Stimulated activated effector memory CD8-positive, alpha-beta T cell treated with anti-CD3 and anti-CD28 coated beads, Interleukin-12 subunit alpha, Interleukin-12 subunit beta, amount 100 ng/mL, for 72 hours (primary cell): ENCODE data around the gene GRM7.

ENCODE experiments used
- ATAC-seq: fragments of 150-1000 bp; cut with Tn5 transposase; 2 replicates; pipeline ENCODE4 v1.10.0; 2021
- DNase-seq, 2 donors: peaks; one replicate each; pipeline ENCODE4 v3.0.0; 2021 to 2022; ENCODE audit warnings: low spot score in 2 of 2
- H3K27ac Mint-ChIP-seq: one replicate; pipeline ENCODE4 v1.8.0; 2022; ENCODE audit warnings: mild to moderate bottlenecking, mixed read lengths
- H3K36me3 Mint-ChIP-seq: one replicate; pipeline ENCODE4 v1.8.0; 2022; ENCODE audit warnings: mild to moderate bottlenecking, mixed read lengths
- H3K4me1 Mint-ChIP-seq: one replicate; pipeline ENCODE4 v1.8.0; 2022; ENCODE audit warnings: mixed read lengths
- H3K4me3 Mint-ChIP-seq: one replicate; pipeline ENCODE4 v1.8.0; 2022; ENCODE audit warnings: mild to moderate bottlenecking, mixed read lengths
- H3K9me3 Mint-ChIP-seq: one replicate; pipeline ENCODE4 v1.8.0; 2022; ENCODE audit warnings: mixed read lengths

The GRM7 gene

DNA sequence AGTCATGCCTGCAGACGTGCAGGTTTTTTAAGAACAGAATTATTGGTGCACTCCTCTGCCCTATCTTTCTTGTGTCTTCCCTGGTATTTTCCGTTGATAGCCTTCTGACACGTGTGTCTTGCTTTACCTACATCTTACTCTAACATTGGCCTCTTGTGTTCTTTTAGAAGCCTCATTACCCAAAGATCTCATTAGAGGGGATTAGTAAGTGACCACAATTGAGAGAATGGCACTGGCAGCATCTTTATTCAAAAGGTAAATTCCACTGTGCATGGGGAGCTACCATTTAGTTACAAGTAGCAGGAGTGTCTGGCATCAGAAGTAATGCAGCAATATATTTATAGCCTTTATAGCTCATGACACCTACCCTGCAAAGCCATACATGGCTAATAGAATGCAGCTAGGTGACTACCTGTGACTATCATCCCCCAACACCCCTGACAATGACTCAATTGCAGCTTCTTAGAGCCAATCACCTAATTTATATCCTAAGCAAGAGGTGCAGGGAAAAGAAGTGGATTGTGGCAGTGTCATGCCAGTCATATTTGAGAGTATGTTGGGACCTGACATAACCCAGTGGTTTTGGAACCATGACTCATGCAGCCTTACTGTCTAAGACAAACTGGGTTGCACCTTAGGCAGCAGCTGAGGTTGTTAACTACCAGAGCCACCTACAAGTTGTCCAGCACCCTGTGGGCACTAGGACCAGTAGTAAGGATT lies 164.8 kb downstream of the GRM7 start:
- Mint-ChIP-seq H3K9me3 (peaks cover 7% of the 10 kb centered on the region), H3K27ac (no peak overlapping the region), H3K4me1 (no peaks in the 10 kb centered on the region), H3K4me3 (no peak overlapping the region), H3K36me3 (no peaks in the 10 kb centered on the region)
- no peak for DNase-seq
- no peak for ATAC-seq

DNA sequence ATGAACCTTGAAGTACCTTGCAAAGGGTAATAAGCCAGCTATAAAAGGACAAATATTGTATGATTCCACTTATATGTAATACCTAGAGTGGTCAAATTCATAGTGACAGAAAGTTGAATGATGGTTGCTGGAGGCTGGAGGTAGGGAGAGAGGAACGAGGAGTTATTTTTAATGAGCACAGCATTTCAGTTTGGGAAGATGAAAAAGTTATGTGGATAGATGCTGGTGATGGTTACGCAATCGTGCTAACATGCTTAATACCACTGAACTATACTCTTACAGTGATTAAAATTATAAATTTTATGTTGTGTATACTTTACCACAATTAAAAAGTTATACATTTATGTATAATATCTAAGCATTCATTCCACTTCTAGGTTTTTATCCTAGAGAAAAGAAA lies 168.6 kb downstream of the GRM7 start:
- ATAC-seq = no peak
- Mint-ChIP-seq H3K27ac (no peak overlapping the region), H3K4me3 (no peak overlapping the region), H3K36me3 (no peaks in the 10 kb centered on the region), H3K9me3 (peaks cover 10% of the 10 kb centered on the region), H3K4me1 (no peaks in the 10 kb centered on the region)
- no peak for DNase-seq

DNA sequence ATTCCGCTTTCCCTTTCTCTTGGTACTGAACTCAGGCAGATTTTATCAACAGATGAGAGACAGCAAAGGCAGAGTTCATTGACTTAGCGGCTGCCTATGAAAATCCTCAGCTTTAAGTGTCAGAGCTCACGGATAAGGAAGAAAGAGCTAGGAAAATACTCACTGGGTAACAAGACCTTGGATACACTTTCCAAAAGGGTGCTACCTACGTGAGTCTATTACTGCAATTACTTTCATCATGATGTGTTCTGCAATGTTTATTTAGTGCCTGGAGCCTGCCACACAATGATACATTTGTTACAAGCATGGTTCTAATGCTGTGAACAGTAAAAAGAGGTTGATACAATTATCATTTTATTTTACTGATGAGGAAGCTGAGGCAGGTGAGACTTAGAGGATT lies 177.5 kb downstream of the GRM7 start:
- ATAC-seq (no peak), DNase-seq (no peak)
- no peak overlapping the region for H3K4me3 Mint-ChIP-seq
- H3K9me3 Mint-ChIP-seq = peaks cover 19% of the 10 kb centered on the region
- H3K4me1 Mint-ChIP-seq = no peaks in the 10 kb centered on the region
- no peaks in the 10 kb centered on the region for H3K36me3 Mint-ChIP-seq
- no peak overlapping the region for H3K27ac Mint-ChIP-seq

DNA sequence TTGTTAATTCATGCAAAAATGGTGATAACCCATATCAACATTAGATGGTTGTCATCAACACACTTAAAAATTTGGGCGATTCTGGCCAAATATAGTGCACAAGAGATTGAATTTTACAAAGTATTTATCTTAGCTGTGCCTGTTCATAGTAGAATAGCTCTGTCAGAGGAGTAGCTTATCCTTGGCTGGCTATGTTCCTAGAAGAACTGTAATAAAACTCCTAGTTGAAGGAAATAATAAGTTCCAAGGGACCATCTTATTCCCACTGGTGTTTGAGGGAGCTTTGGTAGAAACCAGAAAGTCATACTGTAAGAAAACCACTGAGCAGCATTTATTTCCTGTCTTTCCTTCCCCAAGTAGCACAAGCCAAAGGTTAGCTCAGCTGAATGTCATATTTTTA lies 201.8 kb downstream of the GRM7 start:
- DNase-seq (no peak), ATAC-seq (no peak)
- no peak overlapping the region for H3K27ac Mint-ChIP-seq
- no peak overlapping the region for H3K4me3 Mint-ChIP-seq
- peaks cover 12% of the 10 kb centered on the region for H3K9me3 Mint-ChIP-seq
- H3K36me3 Mint-ChIP-seq = no peaks in the 10 kb centered on the region
- no peaks in the 10 kb centered on the region for H3K4me1 Mint-ChIP-seq

DNA sequence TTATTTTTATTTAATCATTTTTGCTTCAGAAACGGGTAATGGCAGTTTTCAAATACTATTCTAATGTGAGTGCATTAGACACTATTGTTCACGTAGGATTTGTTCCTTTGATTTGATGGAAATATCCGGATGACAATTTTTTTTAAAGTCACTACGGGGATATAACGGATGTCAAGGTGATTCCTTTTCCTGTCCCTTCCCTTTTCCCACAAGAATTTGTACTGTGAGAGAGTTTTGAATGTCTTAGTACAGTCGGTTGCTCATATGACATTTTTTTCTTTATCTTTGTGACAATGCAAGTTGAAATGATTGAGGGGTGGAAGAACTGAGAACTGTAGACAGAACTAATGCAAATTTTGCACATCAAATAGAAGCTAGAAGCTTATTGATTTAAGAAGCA lies 209.5 kb downstream of the GRM7 start:
- no peaks in the 10 kb centered on the region for H3K36me3 Mint-ChIP-seq
- DNase-seq = no peak
- H3K4me1 Mint-ChIP-seq = no peaks in the 10 kb centered on the region
- no peak overlapping the region for H3K27ac Mint-ChIP-seq
- no peak overlapping the region for H3K4me3 Mint-ChIP-seq
- ATAC-seq = no peak
- H3K9me3 Mint-ChIP-seq = peaks cover 12% of the 10 kb centered on the region

DNA sequence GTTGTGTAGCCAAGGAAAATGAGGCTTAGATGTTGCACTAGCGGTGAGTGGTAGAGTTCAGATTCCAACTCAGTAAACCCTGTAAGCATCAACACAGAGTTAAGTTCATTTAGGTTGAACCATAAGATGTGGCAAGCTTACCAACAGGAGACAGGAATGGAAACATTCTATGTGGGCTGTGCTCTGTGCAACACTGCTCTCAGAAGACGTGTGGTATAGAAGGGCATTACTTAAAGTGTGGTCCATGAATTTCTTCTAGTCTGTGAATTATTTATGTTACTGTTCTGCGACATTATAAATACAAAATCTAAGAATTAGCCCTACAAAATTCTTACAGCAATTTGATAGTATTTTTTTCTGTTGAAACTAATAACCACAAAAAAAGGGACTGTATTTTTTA lies 213.3 kb downstream of the GRM7 start:
- Mint-ChIP-seq H3K9me3 (peaks cover 3% of the 10 kb centered on the region), H3K4me1 (no peaks in the 10 kb centered on the region), H3K36me3 (no peaks in the 10 kb centered on the region), H3K4me3 (no peak overlapping the region), H3K27ac (no peak overlapping the region)
- ATAC-seq (no peak), DNase-seq (no peak)

DNA sequence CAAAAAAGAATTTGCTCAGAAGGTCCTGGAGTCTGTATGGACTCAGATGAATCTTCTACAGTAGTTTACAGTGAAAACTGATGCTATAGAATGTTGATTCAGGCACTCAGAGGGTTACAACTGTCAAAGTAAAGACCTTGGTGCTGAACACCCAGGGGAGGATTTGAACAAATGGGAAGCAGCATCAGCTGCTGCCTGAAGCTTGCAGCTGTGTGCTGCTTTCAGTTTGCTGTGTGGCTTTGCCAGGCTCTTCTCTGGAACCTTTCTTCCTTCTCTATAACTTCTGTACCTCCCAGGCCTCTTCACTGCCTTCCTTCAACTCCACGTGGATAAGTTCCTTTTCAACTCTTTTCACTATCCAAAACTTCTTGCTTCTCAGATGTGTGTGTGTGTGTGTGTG lies 214.2 kb downstream of the GRM7 start:
- no peaks in the 10 kb centered on the region for H3K36me3 Mint-ChIP-seq
- H3K9me3 Mint-ChIP-seq = peaks cover 3% of the 10 kb centered on the region
- ATAC-seq (no peak), DNase-seq (no peak)
- no peaks in the 10 kb centered on the region for H3K4me1 Mint-ChIP-seq
- H3K4me3 Mint-ChIP-seq = no peak overlapping the region
- H3K27ac Mint-ChIP-seq = no peak overlapping the region

DNA sequence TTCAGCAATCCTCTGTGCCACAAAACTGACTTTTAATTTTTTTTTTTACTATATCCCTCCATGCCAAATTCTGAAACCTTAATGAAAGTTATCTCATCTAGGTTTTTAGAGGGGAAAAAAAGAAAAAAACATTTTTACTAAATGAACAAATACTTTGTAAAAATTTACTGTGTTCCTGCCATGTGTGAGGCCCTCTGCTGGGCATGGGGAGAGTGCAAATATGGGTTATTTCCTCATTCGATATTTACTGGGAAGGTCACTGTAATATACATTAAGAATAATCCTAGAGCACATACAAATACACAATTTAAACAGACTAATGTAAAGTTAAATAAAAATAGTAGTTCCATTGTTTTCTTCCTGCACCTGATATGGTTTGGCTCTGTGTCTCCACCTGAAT lies 215.0 kb downstream of the GRM7 start:
- no peak overlapping the region for H3K4me3 Mint-ChIP-seq
- DNase-seq = no peak
- no peak for ATAC-seq
- no peaks in the 10 kb centered on the region for H3K36me3 Mint-ChIP-seq
- no peak overlapping the region for H3K27ac Mint-ChIP-seq
- peaks cover 3% of the 10 kb centered on the region for H3K9me3 Mint-ChIP-seq
- H3K4me1 Mint-ChIP-seq = no peaks in the 10 kb centered on the region

DNA sequence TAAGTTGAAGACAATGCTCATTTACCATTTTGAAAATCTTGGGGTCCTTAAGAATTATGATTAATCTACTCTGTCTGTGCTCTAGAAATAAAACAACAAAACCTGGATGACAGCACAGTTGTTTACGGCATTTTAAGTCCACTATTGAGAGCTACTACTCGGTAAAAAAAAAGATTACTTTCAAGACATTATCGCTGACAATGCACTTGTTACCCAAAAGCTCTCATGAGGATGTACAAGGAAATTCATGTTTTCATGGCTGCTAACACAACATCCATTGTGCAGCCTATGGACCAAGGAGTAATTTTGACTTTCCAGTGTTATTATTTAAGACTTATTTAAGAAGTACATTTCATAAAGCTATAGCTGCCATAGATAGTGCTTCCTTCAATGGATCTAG lies 221.3 kb downstream of the GRM7 start:
- no peak overlapping the region for H3K4me3 Mint-ChIP-seq
- ATAC-seq (no peak), DNase-seq (no peak)
- no peak overlapping the region for H3K27ac Mint-ChIP-seq
- no peaks in the 10 kb centered on the region for H3K36me3 Mint-ChIP-seq
- no peaks in the 10 kb centered on the region for H3K4me1 Mint-ChIP-seq
- H3K9me3 Mint-ChIP-seq = peaks cover 3% of the 10 kb centered on the region

DNA sequence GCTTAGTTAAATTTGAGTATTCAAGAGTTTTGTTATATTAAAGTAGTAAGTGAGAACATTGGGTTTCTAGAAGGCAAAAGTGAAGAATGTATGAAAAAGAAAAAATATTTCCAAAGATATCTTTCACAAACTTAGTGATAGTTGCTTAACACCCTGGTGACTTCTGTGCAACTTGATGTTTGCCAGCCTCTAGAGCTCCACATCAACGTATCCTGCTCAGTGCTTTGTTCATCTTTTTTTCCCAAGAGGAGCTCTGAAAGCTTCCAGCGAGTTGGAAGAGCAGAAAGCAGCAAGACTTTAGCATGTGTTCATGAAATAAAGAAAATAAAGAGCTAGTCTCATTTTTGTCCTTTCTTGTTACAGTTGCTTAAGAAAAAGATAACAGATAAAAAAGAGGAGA lies 225.5 kb downstream of the GRM7 start:
- H3K9me3 Mint-ChIP-seq = peaks cover 3% of the 10 kb centered on the region
- no peaks in the 10 kb centered on the region for H3K4me1 Mint-ChIP-seq
- no peak for ATAC-seq

DNA sequence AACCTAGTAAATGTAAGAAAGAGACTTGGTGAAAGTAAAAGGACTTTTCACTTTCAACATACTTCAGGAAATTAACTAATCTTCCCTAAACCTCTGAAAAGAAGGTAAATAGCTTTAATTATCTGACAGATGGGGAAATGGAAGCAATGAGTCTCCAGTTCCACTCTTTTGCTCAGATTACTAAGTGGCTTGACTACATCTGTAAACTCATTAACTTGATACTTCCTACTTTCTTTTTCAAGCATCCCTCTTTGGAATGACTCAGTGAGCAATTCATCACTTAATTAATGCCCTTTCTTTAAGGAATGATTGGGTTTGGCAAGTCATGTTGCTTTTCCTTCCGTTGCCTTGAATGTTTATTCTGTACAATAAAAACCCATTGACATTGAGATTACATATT lies 234.2 kb downstream of the GRM7 start:
- Mint-ChIP-seq H3K36me3 (no peaks in the 10 kb centered on the region), H3K27ac (no peak overlapping the region), H3K4me1 (no peaks in the 10 kb centered on the region), H3K9me3 (peaks cover 3% of the 10 kb centered on the region), H3K4me3 (no peak overlapping the region)
- ATAC-seq (no peak), DNase-seq (no peak)

More for the DNA sequence above, 225.5 kb downstream of the GRM7 start:
- no peak overlapping the region for H3K27ac Mint-ChIP-seq
- H3K4me3 Mint-ChIP-seq = no peak overlapping the region
- no peak for DNase-seq
- no peaks in the 10 kb centered on the region for H3K36me3 Mint-ChIP-seq

DNA sequence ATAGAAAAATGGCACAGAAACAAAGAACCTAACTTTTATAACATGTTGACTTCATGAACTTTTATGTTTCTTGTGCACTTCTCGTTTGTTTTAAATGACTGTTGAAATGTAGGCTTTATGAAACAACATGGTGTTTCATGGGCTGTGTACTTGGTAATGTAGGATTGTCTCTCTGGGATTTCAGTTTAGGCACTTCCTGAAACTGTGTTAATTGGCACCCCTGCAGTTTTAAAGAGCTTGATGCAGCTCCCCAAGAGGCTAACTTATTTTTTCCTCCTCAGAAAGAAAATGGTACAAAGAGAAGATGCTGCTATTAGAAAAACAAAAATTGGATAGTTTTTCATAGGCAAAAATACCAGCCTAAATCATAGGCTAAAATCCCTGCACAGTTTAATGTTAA lies 239.2 kb downstream of the GRM7 start:
- H3K4me3 Mint-ChIP-seq = no peak overlapping the region
- peaks cover 14% of the 10 kb centered on the region for H3K9me3 Mint-ChIP-seq
- ATAC-seq = no peak
- no peak overlapping the region for H3K27ac Mint-ChIP-seq
- DNase-seq = no peak
- no peaks in the 10 kb centered on the region for H3K4me1 Mint-ChIP-seq
- H3K36me3 Mint-ChIP-seq = no peaks in the 10 kb centered on the region

DNA sequence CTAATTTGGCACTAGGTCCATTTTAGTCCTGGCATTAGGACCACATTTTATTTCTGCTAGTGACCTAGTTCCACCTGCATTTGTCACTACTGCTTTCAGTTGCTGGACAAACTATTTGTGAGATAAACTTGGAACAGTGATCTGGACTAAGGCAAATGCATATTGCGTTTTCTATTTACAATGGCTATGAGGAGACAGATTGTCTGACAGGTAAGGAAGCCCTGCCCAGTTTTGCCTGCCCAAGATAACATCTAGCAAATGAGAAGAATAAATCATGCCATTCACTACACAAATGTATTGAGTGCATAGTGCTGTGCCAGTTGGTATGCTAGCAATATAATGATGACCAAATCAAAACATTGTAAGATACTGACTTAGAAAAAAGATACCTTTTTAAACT lies 245.7 kb downstream of the GRM7 start:
- H3K4me3 Mint-ChIP-seq = no peak overlapping the region
- no peaks in the 10 kb centered on the region for H3K4me1 Mint-ChIP-seq
- ATAC-seq = no peak
- no peak for DNase-seq
- peaks cover 18% of the 10 kb centered on the region for H3K9me3 Mint-ChIP-seq
- no peaks in the 10 kb centered on the region for H3K36me3 Mint-ChIP-seq
- H3K27ac Mint-ChIP-seq = no peak overlapping the region

DNA sequence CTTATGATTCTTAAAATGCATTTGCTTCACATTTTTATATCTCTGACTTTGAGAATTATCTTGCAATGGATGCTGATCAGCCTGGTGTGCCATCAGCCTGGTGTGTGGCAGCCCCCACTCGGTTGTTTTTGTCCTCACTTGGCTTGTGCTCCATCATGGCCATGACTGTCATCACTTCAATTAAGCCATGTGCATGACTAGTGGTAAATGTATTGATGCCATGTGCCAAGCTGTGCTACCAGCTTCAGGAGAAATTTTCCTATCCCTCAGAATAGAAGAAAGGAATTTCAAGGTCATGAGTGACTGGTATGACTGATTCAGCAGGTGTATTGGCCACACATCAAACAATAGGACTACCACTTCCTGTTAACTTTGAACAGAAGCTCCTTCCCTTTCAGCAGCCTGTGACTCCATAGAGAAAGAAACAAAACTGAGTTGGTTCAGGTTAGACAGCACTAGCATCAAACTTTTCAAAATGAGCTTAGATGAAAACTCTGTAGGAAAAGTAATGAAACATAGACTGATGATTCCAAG lies 251.7 kb downstream of the GRM7 start:
- H3K36me3 Mint-ChIP-seq = no peaks in the 10 kb centered on the region
- no peaks in the 10 kb centered on the region for H3K4me1 Mint-ChIP-seq
- DNase-seq (no peak), ATAC-seq (no peak)
- peaks cover 6% of the 10 kb centered on the region for H3K9me3 Mint-ChIP-seq
- no peak overlapping the region for H3K27ac Mint-ChIP-seq
- no peak overlapping the region for H3K4me3 Mint-ChIP-seq

DNA sequence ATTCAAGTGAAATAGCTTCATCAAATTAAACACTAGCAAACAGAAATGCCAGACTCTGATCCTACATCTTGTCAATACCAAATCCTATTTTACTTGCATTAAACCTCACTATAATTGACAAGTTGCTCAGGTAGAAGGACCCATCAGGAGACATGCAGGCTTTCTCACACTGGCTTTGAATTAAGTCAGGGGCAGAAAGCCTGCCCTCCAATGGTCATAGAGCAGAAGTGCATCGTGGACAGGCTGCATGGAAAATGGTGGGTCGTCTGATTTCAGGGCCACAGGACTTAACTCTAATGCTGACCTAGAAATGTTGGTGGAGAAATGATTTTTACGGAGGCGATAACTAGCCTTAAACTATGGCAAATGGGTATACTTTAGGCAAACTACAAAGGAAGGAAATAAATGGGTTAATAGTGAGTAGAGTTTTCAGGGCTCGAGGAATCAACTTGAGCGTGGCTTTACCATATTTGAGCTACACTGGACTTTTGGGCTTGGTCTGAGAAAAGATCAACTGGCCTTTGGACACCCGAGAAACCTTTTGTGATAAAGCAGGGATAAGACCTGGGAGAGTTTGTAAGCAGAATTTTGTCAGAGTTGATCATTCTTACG lies 283.9 kb downstream of the GRM7 start:
- ATAC-seq = no peak
- Mint-ChIP-seq H3K4me1 (no peaks in the 10 kb centered on the region), H3K36me3 (no peaks in the 10 kb centered on the region), H3K9me3 (peaks cover 15% of the 10 kb centered on the region), H3K4me3 (no peak overlapping the region), H3K27ac (no peak overlapping the region)
- no peak for DNase-seq

DNA sequence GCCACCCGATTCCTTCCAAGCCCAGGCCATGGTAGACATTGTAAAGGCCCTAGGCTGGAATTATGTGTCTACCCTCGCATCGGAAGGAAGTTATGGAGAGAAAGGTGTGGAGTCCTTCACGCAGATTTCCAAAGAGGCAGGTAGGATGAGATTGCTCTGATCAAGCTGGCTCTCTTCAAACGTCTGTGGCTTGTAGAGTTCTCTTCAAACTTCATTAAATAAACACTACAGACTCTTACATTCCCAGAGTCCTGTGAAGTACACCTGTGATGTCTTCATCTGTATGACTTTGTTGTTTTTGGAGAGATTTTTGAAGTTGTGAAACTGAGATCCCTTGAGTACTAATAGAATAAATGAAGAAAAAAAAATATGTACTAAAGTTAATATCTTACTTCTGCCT lies 285.6 kb downstream of the GRM7 start:
- ATAC-seq (no peak), DNase-seq (no peak)
- Mint-ChIP-seq H3K4me1 (no peaks in the 10 kb centered on the region), H3K9me3 (peaks cover 16% of the 10 kb centered on the region), H3K27ac (no peak overlapping the region), H3K4me3 (no peak overlapping the region), H3K36me3 (no peaks in the 10 kb centered on the region)
